Activated CD4-positive, alpha-beta T cell treated with anti-CD3 and anti-CD28 coated beads, Interleukin-2, amount 50 U/mL, for 24 hours (primary cell): Measurements from ENCODE around the gene AP2A2.

ENCODE experiments used
- DNase-seq, 2 donors: peaks; one replicate each; pipeline ENCODE4 v3.0.0-alpha.2; 2020; ENCODE audit warnings: low read depth in 1 of 2, low spot score in 1 of 2

The AP2A2 gene

GRCh38 chr11:995044-995751 is 69.5 kb downstream of the AP2A2 start:
- no peak for DNase-seq

GRCh38 chr11:995752-996420 is 70.2 kb downstream of the AP2A2 start:
- no peak for DNase-seq

GRCh38 chr11:996681-997080 is 71.0 kb downstream of the AP2A2 start:
- DNase-seq: no peak

- no peak for DNase-seq
Measured at GRCh38 chr11:997907-998306, 72.2 kb downstream of the AP2A2 start.

GRCh38 chr11:999009-999408 is 73.3 kb downstream of the AP2A2 start:
- no peak for DNase-seq

- no peak for DNase-seq
Measured at GRCh38 chr11:1000357-1001278, 74.9 kb downstream of the AP2A2 start.

- no peak for DNase-seq
Measured at GRCh38 chr11:1001617-1002405, 76.1 kb downstream of the AP2A2 start.

- DNase-seq: no peak
Measured at GRCh38 chr11:1002406-1002984, 76.8 kb downstream of the AP2A2 start.

GRCh38 chr11:1003159-1003558 is 77.5 kb downstream of the AP2A2 start:
- DNase-seq: no peak

GRCh38 chr11:1005928-1006327 is 80.3 kb downstream of the AP2A2 start:
- no peak for DNase-seq

- DNase-seq: no peak
Measured at GRCh38 chr11:1006762-1007161, 81.1 kb downstream of the AP2A2 start.

GRCh38 chr11:1007279-1007678 is 81.6 kb downstream of the AP2A2 start:
- no peak for DNase-seq

- DNase-seq: no peak
Measured at GRCh38 chr11:1008001-1008802, 82.5 kb downstream of the AP2A2 start.

GRCh38 chr11:1008803-1009145 is 83.1 kb downstream of the AP2A2 start:
- no peak for DNase-seq

GRCh38 chr11:1009371-1009770 is 83.7 kb downstream of the AP2A2 start:
- DNase-seq: no peak

GRCh38 chr11:1009991-1010390 is 84.3 kb downstream of the AP2A2 start:
- DNase-seq: no peak

- DNase-seq: no peak
Measured at GRCh38 chr11:1010551-1011319, 85.1 kb downstream of the AP2A2 start.

GRCh38 chr11:1011320-1011698 is 85.6 kb downstream of the AP2A2 start:
- no peak for DNase-seq

- no peak for DNase-seq
Measured at GRCh38 chr11:1012291-1012690, 86.6 kb downstream of the AP2A2 start.
